HG03558 (cell line): ENCODE measurements around the gene MYCBPAP.

Source experiments
- ATAC-seq: cut with Tn5 transposase; IDR thresholded peaks from one replicate; pipeline ENCODE4 v1.9.1; 2021; ENCODE audit warnings: moderate number of reproducible peaks; ENCODE audit not compliant: unreplicated experiment; ENCODE audit errors: extremely low read depth

MYCBPAP gene

GRCh38 chr17:50483266-50483665, 25.0 kb upstream of the MYCBPAP start:
- ATAC-seq: no peak

- no peak for ATAC-seq
These were observed 23.7 kb upstream of the MYCBPAP start for GRCh38 chr17:50484386-50485155.

- ATAC-seq: no peak
These were observed 20.8 kb upstream of the MYCBPAP start for GRCh38 chr17:50487213-50488096.

GRCh38 chr17:50488880-50489279, 19.4 kb upstream of the MYCBPAP start:
- ATAC-seq: no peak

GRCh38 chr17:50491505-50491904, 16.7 kb upstream of the MYCBPAP start:
- no peak for ATAC-seq

- no peak for ATAC-seq
These were observed 16.0 kb upstream of the MYCBPAP start for GRCh38 chr17:50492214-50492613.

GRCh38 chr17:50493744-50494143, 14.5 kb upstream of the MYCBPAP start:
- no peak for ATAC-seq

- no peak for ATAC-seq
These were observed 12.9 kb upstream of the MYCBPAP start for GRCh38 chr17:50495217-50495823.

- ATAC-seq: no peak
These were observed 12.3 kb upstream of the MYCBPAP start for GRCh38 chr17:50495918-50496317.

GRCh38 chr17:50498021-50498874, 10.0 kb upstream of the MYCBPAP start:
- no peak for ATAC-seq

- ATAC-seq: no peak
These were observed 9.0 kb upstream of the MYCBPAP start for GRCh38 chr17:50499270-50499669.

GRCh38 chr17:50499721-50500120, 8.5 kb upstream of the MYCBPAP start:
- ATAC-seq: no peak

- ATAC-seq: no peak
These were observed 7.2 kb upstream of the MYCBPAP start for GRCh38 chr17:50501054-50501453.

GRCh38 chr17:50502301-50502990, 5.8 kb upstream of the MYCBPAP start:
- ATAC-seq: no peak

GRCh38 chr17:50505591-50506130, 2.6 kb upstream of the MYCBPAP start:
- no peak for ATAC-seq

GRCh38 chr17:50506298-50506697, 1.9 kb upstream of the MYCBPAP start:
- no peak for ATAC-seq

GRCh38 chr17:50508573-50509460, 578 bp downstream of the MYCBPAP start:
- no peak for ATAC-seq

- peak; percentile 64 for ATAC-seq
These were observed 2.8 kb downstream of the MYCBPAP start for GRCh38 chr17:50511058-50511457.
